ENCODE data around the gene PPFIA2.

The PPFIA2 gene

GRCh38 chr12:81263072-81263471, 496.1 kb downstream of the PPFIA2 start:
- H3K36me3 ChIP-seq = no peaks in the 10 kb centered on the region
- no peak overlapping the region for H3K27ac ChIP-seq
- TF ChIP-seq CTCF (IDR thresholded peaks at IDR 0.05) = no peak
- H3K4me1 ChIP-seq (ENCODE audit: control insufficient read depth in 1 of 2, insufficient read depth in 1 of 2, low read depth in 1 of 2, low read length in 1 of 2) = no peaks in the 10 kb centered on the region
- no peak overlapping the region for H3K4me3 ChIP-seq (ENCODE audit: low read depth in 1 of 2, low read length in 1 of 2)
- H3K27me3 ChIP-seq = no peaks in the 10 kb centered on the region
- H3K9me3 ChIP-seq = no peaks in the 10 kb centered on the region

- no peaks in the 10 kb centered on the region for H3K4me1 ChIP-seq (ENCODE audit: control insufficient read depth in 1 of 2, insufficient read depth in 1 of 2, low read depth in 1 of 2, low read length in 1 of 2)
- H3K27ac ChIP-seq = no peak overlapping the region
- H3K9me3 ChIP-seq = no peaks in the 10 kb centered on the region
- H3K36me3 ChIP-seq = no peaks in the 10 kb centered on the region
- H3K27me3 ChIP-seq = no peaks in the 10 kb centered on the region
- H3K4me3 ChIP-seq (ENCODE audit: low read depth in 1 of 2, low read length in 1 of 2) = no peak overlapping the region
- no peak for TF ChIP-seq CTCF (IDR thresholded peaks at IDR 0.05)
Measured at GRCh38 chr12:81261508-81262207, 497.5 kb downstream of the PPFIA2 start.

- Histone ChIP-seq H3K4me3 (ENCODE audit: low read depth in 1 of 2, low read length in 1 of 2) (no peak overlapping the region), H3K36me3 (no peaks in the 10 kb centered on the region), H3K27me3 (no peaks in the 10 kb centered on the region), H3K4me1 (ENCODE audit: control insufficient read depth in 1 of 2, insufficient read depth in 1 of 2, low read depth in 1 of 2, low read length in 1 of 2) (no peaks in the 10 kb centered on the region), H3K9me3 (no peaks in the 10 kb centered on the region), H3K27ac (no peak overlapping the region)
- TF ChIP-seq CTCF (IDR thresholded peaks at IDR 0.05) = no peak
Measured at GRCh38 chr12:81259360-81259759, 499.8 kb downstream of the PPFIA2 start.

GRCh38 chr12:81257947-81258551, 501.1 kb downstream of the PPFIA2 start:
- Histone ChIP-seq H3K27me3 (no peaks in the 10 kb centered on the region), H3K27ac (no peak overlapping the region), H3K36me3 (no peaks in the 10 kb centered on the region), H3K9me3 (no peaks in the 10 kb centered on the region), H3K4me1 (ENCODE audit: control insufficient read depth in 1 of 2, insufficient read depth in 1 of 2, low read depth in 1 of 2, low read length in 1 of 2) (no peaks in the 10 kb centered on the region), H3K4me3 (ENCODE audit: low read depth in 1 of 2, low read length in 1 of 2) (no peak overlapping the region)
- TF ChIP-seq CTCF (IDR thresholded peaks at IDR 0.05) = no peak

- Histone ChIP-seq H3K4me3 (ENCODE audit: low read depth in 1 of 2, low read length in 1 of 2) (no peak overlapping the region), H3K36me3 (no peaks in the 10 kb centered on the region), H3K27me3 (no peaks in the 10 kb centered on the region), H3K27ac (no peak overlapping the region), H3K4me1 (ENCODE audit: control insufficient read depth in 1 of 2, insufficient read depth in 1 of 2, low read depth in 1 of 2, low read length in 1 of 2) (no peaks in the 10 kb centered on the region), H3K9me3 (no peaks in the 10 kb centered on the region)
- no peak for TF ChIP-seq CTCF (IDR thresholded peaks at IDR 0.05)
Measured at GRCh38 chr12:81255947-81256346, 503.2 kb downstream of the PPFIA2 start.
